ENCODE results near the gene PDGFB. TPM values are rescaled to one million over a fixed set of nuclear protein-coding genes. Genes with fewer than 3 reads are reported as not detected.

PDGFB gene
- total and polyA plus RNA-seq, 12 donors: 9.9 to 45.6 (median 18.5) TPM

DNA sequence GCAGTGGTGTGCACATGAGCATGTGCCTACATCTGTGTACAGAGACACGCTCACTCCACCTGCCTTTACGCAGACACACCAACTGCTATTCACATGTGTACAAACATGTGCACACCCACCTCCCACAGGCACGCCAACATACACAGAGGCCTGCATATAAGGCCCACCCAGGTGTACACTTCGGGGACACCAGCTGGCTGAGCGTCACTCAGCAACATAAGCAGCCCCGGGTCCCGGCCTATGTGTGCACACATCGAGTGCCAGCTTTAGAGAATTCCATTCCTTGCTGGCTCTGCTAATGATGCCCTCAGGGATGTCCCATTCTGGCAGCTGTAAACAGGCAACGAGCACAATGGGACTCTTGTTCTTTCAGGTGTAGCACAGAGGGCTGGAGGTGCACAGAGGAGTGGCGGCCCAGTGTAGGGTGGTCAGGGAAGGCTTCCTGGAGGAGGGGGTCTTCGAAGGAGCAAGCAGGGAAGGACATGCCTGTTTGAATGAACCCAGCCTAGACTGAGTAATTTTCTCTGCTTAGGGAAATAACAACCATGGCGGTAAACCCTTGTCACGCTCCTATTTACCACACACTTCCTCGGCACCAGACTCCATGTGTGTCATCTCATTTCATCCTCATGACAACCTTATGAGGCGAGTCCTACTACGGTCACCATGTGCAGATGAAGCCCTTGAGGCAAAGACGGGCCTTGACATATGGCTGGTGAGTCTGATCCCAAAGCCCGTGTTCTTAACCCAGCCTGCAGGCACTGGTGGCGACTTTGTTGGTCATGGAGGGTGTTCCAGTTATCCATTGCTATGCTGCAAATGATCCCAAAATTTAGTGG, 39.6 kb upstream of the PDGFB start:
- no peak for ATAC-seq
- DNase-seq: no peak
- Histone ChIP-seq H3K4me3 (no peak overlapping the region), H3K4me1 (peaks cover 13 to 60% (median 46%) of the 10 kb centered on the region in 9 donors), H3K9me3 (peaks cover 0 to 9% (median 6%) of the 10 kb centered on the region in 11 donors), H3K27me3 (no peaks in the 10 kb centered on the region), H3K27ac (peak overlapping the region in 7 of 10 donors; percentile 68 to 89 (median 80)), H3K36me3 (no peaks in the 10 kb centered on the region)
- 92 to 95% methylated on average over 19 of the region's 19 CpGs for WGBS, 2 donors
- TF ChIP-seq, protein P1, sequence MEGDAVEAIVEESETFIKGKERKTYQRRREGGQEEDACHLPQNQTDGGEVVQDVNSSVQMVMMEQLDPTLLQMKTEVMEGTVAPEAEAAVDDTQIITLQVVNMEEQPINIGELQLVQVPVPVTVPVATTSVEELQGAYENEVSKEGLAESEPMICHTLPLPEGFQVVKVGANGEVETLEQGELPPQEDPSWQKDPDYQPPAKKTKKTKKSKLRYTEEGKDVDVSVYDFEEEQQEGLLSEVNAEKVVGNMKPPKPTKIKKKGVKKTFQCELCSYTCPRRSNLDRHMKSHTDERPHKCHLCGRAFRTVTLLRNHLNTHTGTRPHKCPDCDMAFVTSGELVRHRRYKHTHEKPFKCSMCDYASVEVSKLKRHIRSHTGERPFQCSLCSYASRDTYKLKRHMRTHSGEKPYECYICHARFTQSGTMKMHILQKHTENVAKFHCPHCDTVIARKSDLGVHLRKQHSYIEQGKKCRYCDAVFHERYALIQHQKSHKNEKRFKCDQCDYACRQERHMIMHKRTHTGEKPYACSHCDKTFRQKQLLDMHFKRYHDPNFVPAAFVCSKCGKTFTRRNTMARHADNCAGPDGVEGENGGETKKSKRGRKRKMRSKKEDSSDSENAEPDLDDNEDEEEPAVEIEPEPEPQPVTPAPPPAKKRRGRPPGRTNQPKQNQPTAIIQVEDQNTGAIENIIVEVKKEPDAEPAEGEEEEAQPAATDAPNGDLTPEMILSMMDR (IDR thresholded peaks at IDR 0.05): no peak
- intact Hi-C loops (cut with DNase I): no loop called here

- Histone ChIP-seq H3K27me3 (no peaks in the 10 kb centered on the region), H3K4me3 (no peak overlapping the region), H3K9me3 (peaks cover 0 to 9% (median 6%) of the 10 kb centered on the region in 11 donors), H3K36me3 (no peaks in the 10 kb centered on the region), H3K4me1 (peaks cover 13 to 66% (median 53%) of the 10 kb centered on the region in 9 donors), H3K27ac (peak overlapping the region; percentile 61 to 89 (median 80))
- DNase-seq (peak; percentile 72 to 74), ATAC-seq (peak; percentile 30 to 88 (median 76))
- TF ChIP-seq, protein P1 (IDR thresholded peaks at IDR 0.05): no peak
- intact Hi-C loops (cut with DNase I): no loop called here
- WGBS, 2 donors: 55 to 70% methylated on average over 26 to 27 of the region's 27 CpGs
These were observed 38.8 kb upstream of the PDGFB start for GRCh38 chr22:39283322-39284141.

GRCh38 chr22:39282645-39283321, 38.0 kb upstream of the PDGFB start:
- intact Hi-C loops (cut with DNase I): no loop called here
- Histone ChIP-seq H3K4me3 (no peak overlapping the region), H3K27me3 (no peaks in the 10 kb centered on the region), H3K4me1 (peaks cover 13 to 66% (median 61%) of the 10 kb centered on the region in 9 donors), H3K27ac (peak overlapping the region; percentile 61 to 89 (median 80)), H3K9me3 (peaks cover 0 to 9% (median 6%) of the 10 kb centered on the region in 11 donors), H3K36me3 (no peaks in the 10 kb centered on the region)
- 65 to 72% methylated on average over 9 of the region's 9 CpGs for WGBS, 2 donors
- TF ChIP-seq, protein P1 (IDR thresholded peaks at IDR 0.05): peak in 6 of 9 donors; percentile 11 to 46 (median 28)
- ATAC-seq (peak; percentile 38 to 71 (median 66)), DNase-seq (no peak)

GRCh38 chr22:39281126-39281525, 36.3 kb upstream of the PDGFB start:
- Histone ChIP-seq H3K27me3 (no peaks in the 10 kb centered on the region), H3K9me3 (peaks cover 0 to 17% (median 6%) of the 10 kb centered on the region in 11 donors), H3K4me3 (no peak overlapping the region), H3K27ac (peak overlapping the region in 6 of 10 donors; percentile 20 to 89 (median 82)), H3K36me3 (no peaks in the 10 kb centered on the region), H3K4me1 (peaks cover 13 to 81% (median 67%) of the 10 kb centered on the region in 9 donors)
- WGBS, 2 donors: 78 to 89% methylated on average over 6 of the region's 6 CpGs
- intact Hi-C loops (cut with DNase I): no loop called here
- TF ChIP-seq, protein P1 (IDR thresholded peaks at IDR 0.05): no peak
- no peak for ATAC-seq
- DNase-seq: no peak

All from heart right ventricle (tissue), 16 donors.